Measurements from ENCODE around the gene DMWD.

DMWD gene, protein sequence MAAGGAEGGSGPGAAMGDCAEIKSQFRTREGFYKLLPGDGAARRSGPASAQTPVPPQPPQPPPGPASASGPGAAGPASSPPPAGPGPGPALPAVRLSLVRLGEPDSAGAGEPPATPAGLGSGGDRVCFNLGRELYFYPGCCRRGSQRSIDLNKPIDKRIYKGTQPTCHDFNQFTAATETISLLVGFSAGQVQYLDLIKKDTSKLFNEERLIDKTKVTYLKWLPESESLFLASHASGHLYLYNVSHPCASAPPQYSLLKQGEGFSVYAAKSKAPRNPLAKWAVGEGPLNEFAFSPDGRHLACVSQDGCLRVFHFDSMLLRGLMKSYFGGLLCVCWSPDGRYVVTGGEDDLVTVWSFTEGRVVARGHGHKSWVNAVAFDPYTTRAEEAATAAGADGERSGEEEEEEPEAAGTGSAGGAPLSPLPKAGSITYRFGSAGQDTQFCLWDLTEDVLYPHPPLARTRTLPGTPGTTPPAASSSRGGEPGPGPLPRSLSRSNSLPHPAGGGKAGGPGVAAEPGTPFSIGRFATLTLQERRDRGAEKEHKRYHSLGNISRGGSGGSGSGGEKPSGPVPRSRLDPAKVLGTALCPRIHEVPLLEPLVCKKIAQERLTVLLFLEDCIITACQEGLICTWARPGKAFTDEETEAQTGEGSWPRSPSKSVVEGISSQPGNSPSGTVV

DNA sequence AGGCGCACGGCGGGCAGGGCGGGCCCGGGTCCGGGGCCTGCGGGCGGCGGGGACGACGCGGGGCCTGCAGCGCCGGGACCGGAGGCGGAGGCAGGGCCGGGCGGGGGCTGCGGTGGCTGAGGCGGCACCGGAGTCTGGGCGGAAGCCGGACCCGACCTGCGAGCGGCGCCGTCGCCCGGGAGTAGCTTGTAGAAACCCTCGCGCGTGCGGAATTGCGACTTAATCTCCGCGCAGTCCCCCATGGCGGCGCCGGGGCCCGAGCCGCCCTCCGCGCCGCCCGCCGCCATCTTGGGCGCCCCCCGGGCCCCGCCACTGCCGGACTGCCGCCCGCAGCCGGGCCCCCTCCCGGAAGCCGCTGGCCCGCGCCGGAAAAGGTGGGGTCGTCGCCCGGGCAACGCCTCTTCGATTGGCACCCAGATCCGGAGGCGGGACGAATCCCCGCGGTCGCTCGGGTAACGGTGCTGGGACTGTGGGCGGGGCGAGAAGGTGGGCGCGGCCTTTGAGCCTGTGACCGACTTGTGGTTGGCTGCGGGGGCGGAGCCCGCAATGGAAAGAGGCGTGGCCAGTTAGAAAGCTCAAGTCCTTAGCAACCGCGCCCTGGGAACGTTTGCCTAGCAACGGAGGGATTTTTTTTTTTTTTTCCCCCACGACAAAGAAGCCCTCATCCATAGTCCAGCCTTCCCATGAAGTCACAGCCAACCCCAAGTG lies at the start of gene DMWD:
TSS of gene DMWD (minus strand) at position 376 of the 708 bp plus-strand sequence. CDS start at position 287, 89 bp downstream.
- DNase-seq, result peak; percentile 98 to 99 (median 98)

DNA sequence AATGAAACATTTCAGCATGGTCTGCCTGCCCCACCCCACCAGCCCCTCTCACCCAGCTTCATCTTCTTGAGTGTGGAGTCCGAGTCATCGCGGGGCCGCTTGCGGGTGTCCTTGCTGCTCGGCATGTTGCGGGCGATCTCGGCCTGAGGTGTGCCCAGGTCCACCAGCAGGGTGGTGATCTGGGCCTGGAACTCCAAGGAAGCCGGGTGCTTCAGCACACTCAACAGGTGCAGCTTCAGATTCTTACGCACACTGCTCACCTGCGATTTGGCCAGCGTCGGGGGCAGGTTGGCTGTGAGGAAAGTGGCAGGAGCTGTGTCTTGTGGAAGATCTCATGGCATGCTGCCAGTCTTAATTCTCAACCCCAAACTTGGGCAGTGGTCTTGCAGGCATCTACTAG lies 49.6 kb upstream of the DMWD start:
- DNase-seq, result no peak

DNA sequence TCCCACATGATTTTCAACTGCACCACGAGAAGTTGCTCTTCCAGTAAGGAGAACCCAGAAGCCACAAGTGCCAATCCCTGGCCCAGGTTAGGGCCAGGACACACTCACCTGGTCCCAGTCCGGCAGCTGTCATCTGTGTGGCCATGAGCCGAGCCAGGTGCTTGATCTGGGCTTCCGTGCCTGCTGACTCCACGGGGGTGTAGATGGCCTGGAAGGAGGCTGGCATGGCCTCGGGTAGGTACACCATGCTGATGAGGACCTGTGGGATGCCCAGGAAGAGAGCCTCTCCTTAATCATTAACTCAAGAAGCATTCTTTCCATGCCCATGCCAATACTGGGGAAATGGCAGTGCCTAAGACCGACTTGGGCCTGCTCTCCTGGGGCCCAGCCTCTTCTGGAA lies 42.3 kb upstream of the DMWD start:
- no peak for DNase-seq

DNA sequence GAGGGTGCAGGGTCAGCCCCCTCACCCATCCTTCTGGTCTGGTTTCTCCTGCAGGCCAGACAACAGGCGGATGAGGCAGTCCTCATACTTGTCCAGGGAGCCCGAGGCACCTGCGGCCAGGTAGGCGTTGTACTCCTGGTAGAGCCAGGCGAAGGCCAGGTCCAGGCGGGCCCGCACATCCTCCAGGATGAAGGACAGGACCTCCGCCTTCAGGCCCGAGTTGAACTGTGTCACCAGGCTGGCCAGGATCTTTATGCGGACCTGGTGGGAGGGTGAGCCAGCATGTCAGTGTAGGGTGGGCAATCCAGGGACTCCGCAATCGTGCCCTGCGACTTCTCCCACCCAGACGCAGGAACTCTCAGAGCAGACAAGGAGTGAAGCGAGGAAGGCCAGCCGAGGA lies 36.3 kb upstream of the DMWD start:
- no peak for DNase-seq

DNA sequence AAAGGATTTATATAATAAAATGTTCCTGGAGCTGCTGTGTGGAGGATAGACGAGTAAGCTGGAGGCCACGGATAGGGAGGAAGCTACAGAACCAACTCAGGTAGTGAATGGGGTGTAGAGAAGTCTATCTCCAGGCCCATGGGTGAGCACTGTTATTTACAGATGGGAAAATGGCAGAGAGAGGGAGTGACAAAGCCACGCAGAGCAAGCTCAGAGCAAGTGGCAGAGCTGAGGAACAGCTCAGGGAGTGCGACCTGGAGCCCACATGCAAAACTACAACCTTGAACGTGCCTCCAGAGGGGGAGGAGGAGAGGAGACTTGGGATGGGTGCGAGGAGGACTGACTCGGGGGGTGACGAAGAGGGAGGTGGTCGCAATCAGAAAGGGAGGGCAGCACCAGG lies 35.9 kb upstream of the DMWD start:
- no peak for DNase-seq

DNA sequence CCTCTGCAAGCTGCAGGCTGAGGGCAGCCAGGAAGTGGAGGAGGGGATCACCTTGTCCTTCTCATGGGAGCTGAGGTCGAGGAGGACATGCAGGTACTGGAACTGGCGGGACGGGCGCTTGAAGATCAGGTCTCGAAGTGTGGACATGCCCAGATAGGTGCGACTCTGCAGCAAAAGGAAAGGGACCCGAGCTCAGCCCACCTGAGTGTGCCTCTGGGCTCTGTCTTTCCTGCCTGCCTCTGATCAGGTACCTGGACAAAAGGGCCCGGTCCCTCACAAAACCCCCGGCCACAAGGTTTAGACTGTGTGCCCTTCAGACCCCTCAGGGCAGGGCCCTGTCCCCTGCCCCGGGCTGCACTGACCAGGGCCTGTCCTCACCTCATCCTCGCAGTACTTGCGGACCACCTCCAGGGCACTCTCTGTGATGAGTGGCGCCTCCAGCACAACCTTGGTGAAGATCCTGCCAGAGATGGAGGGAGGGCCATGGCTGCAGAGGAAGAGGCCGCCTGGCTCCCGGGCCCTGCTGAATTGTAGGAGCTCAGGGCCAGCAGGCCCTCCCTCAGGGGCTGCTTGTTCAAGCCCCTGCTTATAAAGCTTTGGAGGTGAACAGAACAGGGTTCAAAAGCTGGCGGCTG lies 34.9 kb upstream of the DMWD start:
- DNase-seq, result no peak

DNA sequence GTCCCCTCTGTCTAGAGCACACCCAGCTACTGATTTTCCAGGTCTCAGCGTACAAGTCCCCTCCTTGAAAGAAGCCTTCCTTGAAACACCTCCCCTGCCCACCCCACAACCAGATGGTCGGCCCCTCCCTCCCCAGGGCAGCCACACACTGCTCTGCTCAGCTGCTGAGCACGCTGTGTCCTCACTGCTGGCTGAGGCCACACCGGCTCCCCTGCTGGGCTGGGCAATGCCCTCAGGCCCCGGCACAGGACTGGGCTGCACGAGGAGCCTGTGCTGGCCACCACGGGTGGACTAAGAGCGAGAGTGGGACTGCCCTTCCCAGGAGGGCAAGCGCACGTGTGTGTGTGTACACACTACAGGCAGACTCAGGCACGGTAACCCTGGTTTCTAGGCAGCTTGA lies 34.3 kb upstream of the DMWD start:
- DNase-seq, result no peak

DNA sequence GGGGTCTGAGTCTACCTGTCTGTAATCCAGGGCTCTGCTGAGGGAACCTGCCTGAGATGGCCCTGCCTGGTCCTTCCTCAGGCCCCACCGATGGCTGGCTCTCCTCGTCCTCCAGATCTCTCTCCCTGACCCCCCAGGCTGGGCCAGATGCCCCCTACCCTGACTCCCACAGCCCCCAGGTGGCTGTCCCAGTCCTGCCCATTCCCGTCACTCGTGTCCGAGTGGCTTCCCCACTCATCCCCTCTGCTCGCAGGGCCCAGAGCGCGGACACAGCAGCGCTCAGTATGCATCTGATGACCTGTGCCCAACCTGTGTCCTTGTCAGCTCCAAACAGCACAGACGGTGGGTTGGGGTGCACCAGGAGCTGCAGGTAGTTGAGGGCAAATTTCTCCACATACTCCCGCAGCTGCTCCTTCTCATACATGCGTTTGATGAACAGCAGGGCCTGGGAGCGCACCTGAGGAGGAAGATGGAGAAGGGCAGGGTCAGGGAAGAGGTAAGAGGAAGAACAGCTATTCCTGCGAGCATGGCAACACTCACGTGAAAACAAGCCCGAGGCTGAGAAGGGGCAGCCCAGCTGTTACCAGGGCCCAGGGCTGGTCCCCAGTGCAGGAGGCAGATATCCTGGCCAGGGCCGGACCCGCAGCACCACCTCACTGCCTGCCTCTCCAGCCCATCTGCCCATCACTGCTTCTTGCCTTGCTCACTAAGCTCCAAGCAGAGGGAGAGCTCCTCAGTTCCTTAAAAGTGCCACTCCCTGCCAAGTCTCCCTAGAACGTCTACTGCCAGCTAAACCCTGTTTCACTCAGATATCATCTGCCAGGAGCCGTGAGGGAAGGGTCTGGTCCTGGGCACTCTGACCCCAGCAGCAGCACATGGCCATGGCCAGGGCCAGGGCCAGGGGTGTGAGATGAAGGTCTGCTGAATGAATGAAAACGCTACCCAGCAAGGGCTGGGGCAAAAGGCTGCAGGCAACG lies 33.6 kb upstream of the DMWD start:
- no peak for DNase-seq

DNA sequence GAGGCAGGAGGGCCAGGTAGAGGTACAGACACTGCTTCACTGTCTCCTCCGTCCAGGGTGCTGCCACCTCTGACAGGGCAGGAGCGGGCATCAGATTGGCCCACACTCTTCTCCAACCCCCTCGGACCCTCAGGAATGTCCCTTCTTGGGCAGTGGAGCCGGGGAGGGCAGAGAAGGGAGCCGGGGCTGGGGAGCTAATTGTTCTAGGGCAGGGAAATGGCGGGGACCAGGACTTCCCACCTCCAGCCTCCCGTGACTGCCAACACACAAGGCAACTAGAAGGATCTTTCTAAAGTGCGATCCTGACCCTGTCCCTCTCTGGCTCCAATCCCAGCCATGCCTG lies 32.6 kb upstream of the DMWD start:
- DNase-seq, result no peak

DNA sequence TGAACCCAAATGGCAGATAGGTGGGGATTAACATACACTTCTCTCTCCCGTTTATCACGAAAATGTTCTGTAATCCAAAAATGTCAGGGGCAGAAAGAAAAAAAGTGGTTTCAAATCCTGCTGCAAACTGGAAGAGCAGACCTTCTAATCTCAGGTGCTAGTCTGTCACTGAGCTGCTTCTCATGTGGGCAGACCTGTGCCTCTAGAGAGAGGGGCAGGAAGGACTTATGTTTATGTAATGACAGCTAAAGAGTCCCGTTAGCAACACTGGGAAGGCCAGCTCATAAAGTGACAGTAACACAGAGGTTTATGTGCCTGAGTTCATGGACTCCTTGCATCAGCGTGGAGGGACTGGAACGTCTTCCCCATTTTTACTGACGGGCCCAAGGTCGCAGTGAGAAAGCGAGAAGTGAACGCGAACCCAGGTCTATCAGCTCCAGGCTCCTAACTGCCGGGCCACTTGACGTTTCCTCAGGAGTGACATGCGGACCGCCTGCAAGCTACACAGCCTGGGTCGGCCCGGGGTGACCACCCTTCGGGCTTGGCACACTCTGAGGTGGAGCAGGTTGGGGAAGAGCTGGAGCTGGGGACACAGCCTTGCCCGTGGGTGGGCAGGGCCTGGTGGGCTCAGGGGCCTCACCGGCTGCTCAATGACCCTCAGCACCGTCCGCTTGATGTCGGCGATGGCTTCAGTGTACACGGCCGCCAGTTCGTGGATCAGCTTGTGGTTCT lies 32.1 kb upstream of the DMWD start:
- no peak for DNase-seq

DNA sequence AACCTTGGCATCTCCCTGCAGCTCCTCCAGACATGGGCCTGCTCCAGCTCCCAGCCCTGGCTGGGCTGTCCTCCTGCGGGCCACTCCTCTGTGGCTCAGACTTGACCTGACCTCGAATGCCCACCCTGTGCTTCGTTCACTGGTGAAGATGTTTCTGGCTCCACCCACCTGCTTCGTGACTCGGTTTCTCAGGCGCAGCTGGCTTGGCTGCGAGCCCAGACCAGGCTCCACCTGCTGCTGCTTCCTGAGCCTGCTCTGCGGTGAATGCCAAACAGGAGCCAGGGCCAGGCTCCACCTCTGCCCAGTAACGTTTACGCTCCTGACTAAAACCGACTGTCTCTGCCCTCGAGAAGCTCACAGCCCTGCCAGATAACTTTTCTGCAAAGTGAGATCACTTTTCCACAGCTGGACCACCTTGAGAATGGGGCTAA lies 31.4 kb upstream of the DMWD start:
- no peak for DNase-seq

DNA sequence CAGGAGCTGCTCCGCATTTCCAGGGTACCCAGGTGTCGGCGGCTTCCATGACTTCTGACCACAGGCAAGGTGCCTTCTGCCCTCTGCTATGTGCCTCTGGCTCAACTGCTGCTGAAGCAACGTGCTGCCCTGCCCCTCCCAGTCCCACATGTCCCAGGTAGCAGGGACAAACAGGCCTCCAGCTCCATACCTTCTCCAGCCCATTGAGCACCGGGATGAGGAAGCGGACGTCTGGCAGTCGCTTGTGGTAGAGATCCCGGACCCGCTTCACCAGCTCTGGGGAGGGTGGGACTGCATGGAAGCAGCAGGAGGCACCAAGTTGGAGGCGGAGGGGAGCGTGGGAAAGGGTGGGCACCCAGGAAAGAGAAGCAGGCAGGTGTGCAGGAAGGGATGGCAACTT lies 30.5 kb upstream of the DMWD start:
- no peak for DNase-seq

DNA sequence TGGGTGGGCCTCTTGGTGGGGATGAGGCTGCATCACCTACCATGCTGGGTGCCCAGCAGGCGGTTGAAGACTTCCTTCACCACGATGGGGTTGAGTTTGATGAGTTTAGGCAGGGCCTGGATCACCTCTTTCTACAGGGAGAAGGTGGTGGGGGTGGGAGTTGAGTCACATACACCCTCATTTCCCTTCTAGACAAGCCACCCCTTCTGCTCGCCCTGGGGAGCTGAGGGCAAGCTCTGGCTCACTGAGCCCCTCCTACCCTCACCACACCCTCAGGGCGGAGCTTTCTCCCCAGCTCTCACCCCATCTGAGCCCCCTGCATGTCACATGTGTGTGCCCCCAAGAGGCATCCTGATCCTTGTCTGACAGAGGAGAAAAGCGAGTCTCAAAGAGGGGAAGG lies 30.1 kb upstream of the DMWD start:
- DNase-seq, result no peak

DNA sequence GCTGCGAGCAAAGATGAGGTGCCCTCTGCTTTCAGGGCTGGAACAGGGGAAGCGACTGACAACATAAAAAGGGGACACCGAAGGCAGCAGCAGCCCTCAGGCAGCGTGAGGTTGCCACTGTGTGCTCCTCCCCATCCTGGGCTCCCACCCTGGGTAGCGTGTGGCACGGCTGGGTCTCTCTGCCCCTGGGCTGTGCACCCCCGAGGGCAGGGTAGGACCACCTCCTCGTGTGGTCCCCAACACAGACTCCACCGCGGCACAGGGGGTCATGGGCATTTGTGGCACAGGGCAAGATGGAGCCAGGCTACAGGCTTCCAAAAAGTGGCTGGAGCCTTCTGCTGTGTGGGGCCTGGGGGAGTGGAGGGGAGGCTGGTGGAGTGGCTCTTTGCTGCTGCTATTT lies 28.9 kb upstream of the DMWD start:
- DNase-seq, result no peak

DNA sequence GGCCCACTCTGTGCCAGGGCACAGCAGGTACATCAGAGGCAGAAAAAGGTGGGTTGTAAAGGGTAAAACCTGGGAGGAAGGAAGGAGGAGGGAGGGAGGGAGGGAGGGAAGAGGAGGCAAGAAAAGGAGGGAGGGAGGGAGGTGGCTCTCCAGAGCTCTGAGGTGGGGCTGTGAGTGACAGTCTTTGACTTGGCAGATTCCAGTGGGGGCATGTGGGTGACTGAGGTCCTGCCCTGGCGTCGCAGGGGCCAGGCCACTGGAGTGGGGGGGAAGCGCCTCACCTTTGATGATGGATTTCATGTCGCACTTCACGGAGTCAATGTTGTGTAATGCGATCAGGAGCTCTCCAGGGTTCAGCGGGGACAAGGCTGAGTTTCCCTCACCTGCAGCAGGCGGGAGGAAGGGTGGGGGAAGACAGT lies 28.5 kb upstream of the DMWD start:
- no peak for DNase-seq

DNA sequence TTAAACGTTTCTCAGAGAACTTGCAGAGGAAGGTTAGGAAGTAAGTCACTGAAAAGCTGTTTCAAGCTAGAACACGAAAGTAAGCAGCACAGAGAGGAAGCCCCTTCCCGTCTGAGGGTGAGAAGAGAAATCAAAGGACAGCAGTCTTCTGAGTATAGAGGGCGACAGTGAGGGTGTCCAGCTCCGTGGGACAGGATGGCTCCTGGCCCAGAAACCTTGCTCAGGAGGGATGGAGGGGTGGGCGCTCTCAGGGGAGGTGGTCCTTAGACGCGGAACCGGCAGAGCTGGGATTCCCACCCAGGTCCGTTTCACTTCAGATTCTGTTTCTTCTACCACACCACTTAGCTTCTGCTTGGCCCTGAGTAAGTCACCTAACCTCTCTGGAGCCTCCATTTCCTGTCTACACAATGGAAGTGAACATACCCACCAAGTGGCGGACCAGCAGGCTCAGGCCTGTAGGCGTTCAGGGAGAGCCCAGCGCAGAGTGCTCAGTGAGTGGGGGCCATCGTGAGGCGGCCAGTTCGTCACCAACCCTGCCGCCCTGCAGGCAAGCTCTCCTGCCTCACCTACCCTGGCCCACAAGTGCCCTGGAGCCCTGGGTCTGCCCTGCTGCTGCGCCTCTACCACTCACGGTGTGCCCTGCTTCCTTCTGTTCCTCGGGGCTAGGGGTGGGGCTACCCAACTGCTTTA lies 27.9 kb upstream of the DMWD start:
- DNase-seq, result no peak

DNA sequence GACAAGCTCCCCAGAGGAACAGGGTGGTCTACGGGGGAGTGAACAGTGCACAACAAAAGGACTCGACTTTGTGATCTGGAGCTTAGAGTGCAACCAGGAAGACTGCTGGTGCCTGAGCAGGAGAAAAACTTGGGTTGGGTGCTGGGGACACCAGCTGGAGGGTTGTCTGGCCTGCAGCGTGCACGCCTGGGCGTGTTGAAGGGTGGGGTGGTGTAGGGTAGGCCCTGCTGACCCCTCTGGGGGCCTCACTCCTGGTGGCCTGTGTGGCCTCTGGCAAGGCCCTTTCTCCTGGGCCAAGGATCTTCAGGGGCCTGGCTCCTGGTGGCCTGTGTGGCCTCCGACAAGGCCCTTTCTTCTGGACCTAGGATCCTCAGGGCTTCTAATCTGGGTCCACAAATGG lies 27.1 kb upstream of the DMWD start:
- no peak for DNase-seq

DNA sequence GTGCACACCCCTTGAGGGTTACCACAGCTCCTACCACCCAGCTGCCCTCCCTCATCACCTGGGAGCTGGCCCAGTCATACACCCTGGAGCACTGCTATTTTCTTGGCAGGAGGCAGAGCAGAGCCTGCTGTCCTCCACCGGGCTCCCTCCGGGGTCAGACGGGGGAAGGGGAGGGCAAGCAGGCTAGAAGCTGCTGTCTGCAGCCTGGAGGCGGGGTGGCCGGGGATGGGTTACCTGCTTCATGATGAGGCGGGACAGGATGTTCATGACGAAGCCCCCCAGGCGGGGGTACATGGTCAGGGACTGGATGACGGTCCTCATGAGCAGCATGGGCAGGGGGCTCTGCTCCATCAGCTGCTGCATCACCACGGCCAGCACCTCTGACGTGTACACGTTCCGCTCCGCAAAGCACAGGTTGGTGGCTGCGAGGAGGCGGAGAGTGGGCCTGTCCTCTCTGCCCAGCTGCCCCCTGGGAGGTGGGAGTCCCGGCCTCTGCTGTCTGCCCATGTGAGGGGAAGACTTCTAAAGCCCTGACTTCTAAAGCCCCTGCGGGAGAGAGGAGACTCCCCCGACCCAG lies 25.2 kb upstream of the DMWD start:
- DNase-seq, result no peak

DNA sequence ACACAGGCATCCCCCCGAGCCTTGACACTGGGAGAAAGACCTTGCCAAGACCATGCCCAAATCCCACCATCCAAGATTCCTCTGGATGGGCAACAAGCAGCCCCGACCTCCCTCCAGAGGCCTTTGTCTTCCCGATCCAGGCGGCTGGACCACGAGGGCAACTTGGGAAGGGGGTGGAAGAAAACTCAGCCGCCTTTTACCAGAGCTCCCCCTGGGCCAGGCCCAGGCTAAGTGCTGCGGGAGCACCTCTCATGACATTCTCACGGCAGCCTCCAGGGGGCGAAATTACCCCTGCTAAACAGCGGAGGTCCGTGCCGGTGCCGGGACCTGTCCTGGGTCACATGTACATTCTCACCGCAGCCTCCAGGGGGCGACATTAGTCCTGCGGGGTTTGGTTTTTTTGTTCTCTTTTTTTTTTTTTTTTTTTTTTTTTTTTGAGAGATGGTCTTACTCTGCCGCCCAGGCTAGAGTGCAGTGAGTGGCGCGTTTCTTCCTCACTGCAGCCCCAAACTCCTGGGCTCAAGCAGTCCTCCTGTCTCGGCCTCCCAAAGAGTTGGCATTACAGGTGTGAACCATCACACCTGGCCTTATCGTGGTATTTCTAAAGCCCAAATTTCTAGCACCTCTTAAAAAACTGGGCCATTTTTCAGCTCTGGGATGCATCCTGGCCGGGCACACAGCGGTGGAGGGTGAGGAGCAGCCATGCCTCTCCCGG lies 24.5 kb upstream of the DMWD start:
- peak; percentile 88 to 98 (median 94) for DNase-seq

Measured in activated naive CD4-positive, alpha-beta T cell (primary cell).